NCI-H2081 (cell line): ENCODE measurements around the gene AMN1.
A peak's percentile ranks its signal among the peaks of the same experiment; 100 is the strongest.
"Not testable (repeated sequence)": the region's sequence is repeated elsewhere in the genome, so short reads cannot be mapped to it uniquely, and the experiment has no call there.

Experiments used
- DNase-seq, 2 experiments: peaks; one replicate each; lab custom pipeline; 2025; lab: John Stamatoyannopoulos, UW

Gene AMN1

GRCh38 chr12:31685801-31686200, 43.0 kb downstream of the AMN1 start:
- no peak for DNase-seq

DNA sequence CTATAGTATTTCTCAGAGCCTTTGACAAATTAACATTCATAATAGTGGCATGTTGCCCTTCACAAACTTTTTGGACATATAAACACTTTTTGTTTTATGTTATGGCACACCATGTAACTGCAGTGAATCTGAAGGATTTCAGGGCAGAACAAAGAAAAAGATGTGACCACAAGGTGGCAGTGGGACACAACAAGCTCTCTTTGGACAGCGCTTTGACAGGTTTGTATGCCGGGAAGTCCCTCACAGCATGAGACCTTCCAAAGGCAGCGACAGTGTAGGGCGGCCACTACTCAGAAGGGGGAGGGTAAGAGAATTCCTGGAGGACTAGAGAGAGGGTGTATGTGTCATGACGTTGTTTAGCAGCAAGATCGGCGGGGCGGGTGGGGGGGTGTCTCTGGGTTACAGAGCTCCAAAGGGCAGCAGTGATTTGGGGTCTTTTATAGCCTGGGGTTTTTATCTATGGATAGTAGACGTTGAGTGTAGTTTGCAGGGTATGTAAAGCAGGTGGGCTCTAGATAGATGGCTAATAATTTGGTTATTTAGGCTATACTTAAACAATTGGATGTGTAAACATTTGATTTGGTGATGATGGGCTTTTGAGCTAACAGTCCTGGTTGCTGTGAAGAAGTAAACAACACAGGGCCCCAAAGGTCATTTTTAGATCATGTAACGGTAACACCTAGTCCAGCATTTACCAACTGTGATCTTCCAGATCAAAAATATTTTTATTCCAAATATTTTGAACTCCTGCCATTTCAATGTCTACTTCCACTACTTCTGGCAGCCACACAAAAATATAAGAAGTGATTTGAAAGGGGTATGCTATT, 46.5 kb downstream of the AMN1 start:
- peak; percentile 88 to 90 for DNase-seq

GRCh38 chr12:31672521-31672920, 56.3 kb downstream of the AMN1 start:
- no peak for DNase-seq

DNA sequence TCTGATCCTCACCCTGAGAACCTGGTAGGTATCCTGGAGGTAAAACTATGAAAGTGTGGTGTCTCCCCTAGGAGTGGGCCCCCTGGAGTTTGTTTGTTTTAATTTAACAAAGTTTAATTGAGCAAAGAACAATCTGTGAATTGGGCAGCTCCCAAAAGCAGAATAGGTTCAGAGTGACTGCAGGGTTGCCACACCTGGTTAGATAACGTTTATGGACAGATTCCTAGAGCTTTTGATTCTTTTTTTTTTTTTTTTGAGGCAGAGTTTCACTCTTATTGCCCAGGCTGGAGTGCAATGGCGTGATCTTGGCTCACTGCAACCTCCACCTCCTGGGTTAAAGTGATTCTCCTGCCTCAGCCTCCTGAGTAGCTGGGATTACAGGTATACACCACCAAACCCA, 59.2 kb downstream of the AMN1 start:
- DNase-seq, result not testable (repeated sequence)

- DNase-seq, result no peak
These were observed 59.8 kb downstream of the AMN1 start for GRCh38 chr12:31669020-31669419.

DNA sequence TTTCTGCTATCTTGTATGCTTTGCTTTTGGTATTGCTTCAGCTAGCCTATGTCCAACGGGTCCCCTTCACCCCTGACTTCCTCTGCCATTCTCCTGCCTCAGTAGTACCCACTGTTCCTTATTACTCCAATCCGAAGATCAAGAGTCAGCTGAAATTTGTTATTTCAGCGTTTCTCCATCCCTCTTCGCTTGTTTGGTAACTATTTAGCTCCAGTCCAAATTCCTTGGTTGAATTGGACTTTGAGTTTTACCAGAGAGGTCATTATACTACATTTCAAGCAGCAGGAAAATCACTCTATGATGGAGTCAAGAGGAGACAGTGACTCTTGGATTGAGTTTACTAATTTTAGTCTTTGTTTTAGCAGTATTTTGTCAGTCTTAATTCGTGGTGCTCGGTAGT, 64.8 kb downstream of the AMN1 start:
- no peak for DNase-seq

DNA sequence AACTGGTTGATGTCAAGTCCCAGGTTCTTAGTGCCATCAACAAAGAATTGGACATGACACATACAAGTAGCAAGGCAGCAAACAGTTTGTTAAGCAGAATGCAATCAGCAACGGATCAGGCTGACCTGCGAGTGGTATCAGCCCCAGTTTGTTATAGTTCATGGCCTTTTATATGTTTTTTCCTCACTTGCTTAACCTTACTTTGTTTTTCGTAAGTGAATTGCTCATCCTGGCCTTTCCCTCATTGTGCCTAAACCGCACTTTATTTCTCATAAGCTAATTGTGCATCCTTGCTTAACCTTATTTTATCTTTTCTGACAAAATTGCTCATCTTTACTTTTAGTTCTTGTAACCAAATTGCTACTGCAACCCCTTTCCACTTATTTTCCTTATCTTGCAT, 65.2 kb downstream of the AMN1 start:
- DNase-seq, result no peak

DNA sequence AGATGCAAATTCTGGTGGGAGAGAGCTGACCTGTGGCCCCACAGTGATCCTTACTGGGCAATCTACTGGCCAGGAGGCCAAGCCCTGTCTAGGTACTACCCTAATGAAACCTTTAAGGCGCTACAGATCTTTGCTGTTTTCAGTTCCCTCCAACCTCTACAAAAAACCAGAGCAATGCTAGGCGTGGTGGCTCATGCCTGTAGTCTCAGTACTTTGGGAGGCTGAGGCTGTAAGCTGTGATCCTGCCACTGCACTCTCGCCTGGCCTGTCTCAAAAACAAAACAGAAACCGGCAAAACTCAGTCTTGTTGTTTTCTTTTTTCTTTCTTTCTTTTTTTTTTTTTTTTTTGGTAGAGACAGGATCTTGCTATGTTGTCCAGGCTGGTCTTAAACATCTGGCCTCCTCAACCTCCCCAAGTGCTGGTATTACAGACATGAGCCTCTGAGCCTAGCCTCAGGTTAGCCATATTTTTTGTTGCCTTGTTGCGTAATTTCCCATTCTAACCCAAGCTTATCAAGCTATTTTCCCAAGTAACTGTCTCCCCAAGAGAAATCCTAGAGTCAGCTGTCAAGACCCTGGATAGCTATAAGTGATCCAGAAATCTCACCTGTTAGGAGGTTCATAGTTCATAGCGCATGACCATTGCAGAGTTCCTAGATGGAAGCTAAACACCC, 66.5 kb downstream of the AMN1 start:
- no peak for DNase-seq

DNA sequence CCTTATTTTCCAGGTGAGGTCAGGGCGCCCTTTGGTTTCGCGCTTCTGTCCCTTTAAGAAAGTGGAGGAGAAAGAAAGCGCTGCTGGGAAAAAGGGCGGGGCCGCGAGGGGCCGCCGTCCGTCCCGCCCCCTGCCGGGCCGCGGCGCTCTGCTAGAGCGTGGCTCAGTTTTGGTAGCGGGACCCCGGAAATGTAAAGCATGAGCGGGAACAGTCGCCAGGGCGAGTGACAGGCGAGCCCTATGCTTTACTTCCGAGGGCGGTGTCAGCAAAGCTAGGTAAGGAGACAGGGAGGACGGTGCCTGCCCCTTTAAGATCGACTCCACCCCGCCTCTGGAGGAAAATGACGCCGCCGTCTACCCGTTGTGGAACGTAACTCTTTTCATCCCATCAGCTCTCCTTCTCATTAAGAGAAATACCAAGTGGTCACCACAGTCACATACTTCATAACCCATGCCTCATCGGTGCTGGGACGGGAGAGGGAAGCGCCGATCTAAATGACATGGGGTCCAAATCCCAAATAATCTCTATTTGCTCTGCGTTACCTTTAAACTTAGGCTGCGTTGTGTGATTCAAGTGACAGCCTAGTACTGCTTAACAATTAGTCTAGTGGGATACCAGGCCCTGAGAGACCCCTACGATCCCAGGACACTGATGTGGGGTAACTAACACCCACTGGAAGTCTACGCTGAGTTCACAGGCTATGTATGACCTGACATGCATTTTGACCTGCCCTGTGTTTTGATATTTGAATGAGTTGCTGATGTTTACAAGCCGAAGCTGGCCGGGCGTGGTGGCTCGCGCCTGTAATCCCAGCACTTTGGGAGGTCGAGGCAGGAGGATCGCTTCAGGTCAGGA, 69.5 kb downstream of the AMN1 start, which contains the start of gene ETFBKMT:
TSS of gene ETFBKMT (plus strand) at position 602 of the 856 bp plus-strand sequence. CDS start 2,266 bp downstream, outside the sequence.
- peak; percentile 82 to 88 for DNase-seq

DNA sequence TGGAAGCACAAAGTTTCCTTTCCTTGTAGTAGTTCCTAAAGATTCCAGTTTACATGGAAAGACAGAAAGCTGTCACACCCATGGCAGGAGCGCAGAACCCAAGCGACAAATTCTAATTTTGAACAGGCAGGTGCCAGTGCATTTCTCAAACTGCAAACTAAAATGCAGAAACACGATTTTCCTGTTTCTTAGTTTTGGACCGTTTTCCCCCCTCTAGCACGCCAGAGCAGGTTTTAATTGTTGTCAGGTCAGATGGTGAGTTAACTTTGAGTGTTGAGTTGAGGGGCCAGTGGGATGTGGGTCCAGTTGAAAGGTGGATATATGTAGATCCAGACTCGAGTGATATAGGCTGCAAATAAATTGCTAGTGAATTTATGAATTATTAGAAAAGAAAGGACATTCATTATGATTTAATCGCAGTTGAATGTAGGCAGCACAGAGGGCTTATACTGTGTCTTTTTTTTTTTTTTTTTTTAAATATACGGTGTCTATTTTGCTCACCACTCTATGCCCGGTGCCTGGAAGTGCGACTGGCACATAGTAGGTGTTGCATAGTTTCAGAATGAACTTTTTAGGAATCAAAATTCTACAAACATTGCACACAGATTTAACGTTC, 70.2 kb downstream of the AMN1 start:
- DNase-seq, result no peak

- no peak for DNase-seq
These were observed 73.0 kb downstream of the AMN1 start for GRCh38 chr12:31655792-31656191.

GRCh38 chr12:31655208-31655607, 73.6 kb downstream of the AMN1 start:
- no peak for DNase-seq

GRCh38 chr12:31651893-31652521, 76.8 kb downstream of the AMN1 start:
- peak; percentile 70 to 83 for DNase-seq

GRCh38 chr12:31650918-31651317, 77.9 kb downstream of the AMN1 start:
- DNase-seq, result no peak

DNA sequence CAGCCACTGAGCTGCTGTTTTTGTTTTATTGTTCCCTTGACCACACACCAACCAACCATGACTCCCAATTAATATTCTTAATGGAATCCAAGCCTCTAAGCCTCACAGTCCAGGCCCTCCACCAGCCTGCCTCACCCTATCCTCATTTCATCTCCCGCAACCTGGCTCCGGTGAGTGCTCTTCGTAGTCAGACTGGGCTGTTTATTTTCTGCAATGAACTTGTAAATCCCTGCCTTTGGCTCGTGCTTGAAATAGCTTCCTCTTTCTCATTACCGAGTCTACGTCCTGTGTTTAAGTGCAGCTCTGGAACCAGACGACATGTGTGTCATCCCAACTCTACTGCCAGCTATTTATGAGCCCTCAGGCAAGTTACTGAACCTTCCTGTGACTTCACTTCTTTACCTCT, 81.7 kb downstream of the AMN1 start:
- DNase-seq, result peak in 1 of 2 experiments; percentile 49

DNA sequence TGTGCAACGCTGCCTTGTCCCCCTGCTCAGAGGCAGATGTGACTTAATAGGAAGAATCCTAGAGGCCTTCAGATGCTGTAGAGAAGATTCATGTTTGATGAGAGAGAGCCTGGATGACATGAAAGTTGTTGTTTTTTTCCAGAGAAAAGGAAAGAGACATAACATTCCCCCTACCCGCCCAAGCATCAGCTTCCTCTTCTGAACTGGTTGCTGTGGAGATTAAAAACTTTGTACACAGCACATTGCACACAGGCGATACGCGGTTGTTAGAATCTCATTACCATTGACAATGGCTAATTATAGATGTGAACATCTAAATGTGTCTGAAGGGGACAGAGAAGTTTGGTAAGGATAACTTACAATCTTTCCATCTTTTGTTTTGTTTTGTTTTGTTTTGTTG, 82.9 kb downstream of the AMN1 start:
- no peak for DNase-seq

DNA sequence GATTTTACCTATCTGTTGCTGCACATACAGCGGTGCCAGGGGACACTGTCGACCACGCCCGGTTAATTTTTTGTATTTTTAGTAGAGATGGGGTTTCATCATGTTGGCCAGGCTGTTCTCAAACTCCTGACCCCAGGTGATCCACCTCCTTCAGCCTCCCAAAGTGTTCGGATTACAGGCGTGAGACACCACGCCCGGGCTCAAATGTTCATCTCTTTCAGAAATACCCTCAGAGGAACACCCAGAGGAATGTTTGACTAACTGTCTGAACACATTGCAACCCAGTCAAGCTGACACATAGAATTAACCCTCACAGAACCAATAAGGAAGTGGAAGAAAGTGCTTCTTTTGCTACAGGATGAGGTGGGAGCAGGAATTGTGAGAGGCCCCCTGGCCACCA, 84.3 kb downstream of the AMN1 start:
- DNase-seq, result no peak

DNA sequence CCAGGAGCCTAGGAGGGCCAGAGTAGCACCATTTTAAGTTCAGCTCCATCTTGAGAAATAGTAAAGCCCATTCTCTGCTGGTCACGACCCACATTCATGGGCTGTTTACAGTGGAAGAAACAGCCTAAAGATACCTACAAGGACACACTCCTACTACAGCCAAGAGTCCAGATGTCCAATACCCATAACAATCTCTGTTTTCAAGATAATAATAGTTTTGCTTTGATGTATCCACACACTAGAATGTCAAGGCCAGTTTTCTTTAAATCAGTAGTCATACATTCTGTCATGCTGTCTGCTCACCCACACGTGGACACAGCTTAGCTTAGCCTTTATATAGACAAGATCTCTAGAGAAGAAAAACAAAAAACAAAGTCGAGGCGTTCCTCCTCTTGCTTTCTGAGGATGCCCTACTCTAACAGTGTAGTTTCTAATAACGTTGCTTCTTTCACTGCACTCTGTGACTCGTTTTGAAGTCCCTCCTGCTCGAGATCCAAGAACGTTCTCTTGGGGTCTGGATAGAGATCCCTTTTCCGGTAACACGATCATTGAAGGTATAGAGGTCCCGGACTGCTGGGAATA, 87.2 kb downstream of the AMN1 start:
- no peak for DNase-seq

DNA sequence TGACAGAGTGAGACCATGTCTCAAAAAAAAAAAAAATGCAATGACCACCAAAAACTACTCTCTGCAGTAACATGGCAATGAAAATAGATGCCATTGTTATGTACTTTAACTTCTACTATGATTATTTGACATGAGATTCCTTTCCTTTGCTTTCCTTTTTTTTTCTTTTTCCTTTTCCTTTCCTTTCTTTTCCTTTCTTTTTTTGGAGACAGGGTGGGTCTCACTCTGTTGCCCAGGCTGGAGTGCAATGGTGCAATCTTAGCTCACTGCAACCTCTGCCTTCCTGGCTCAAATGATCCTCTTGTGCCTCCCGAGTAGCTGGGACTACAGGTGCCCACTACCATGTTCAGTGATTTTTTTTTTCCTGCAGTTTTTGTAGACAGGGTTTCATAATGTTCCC, 94.2 kb downstream of the AMN1 start:
- no peak for DNase-seq

DNA sequence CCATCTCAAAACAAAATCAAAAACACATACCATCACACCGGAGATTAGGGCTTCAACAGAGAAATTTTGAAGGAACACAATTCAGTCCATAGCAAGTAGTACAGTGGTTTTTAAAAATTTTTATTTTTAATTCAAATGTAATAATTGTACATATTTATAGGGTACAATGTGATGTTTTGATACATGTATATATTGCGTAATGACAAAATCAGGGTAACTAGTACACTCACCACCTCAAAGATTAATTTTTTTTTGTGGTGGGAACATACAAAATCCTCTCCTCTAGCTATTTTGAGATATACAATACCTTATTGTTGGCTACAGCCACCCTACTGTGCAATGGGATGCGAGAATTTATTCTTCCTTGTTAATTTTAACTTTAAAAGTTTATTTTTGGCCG, 95.4 kb downstream of the AMN1 start:
- no peak for DNase-seq

- DNase-seq, result no peak
These were observed 97.0 kb downstream of the AMN1 start for GRCh38 chr12:31631809-31632208.
